GM19328 (cell line): ENCODE data around the gene PRDX5.

Source experiments
- ATAC-seq: cut with Tn5 transposase; IDR thresholded peaks from one replicate; pipeline ENCODE4 v1.9.1; 2021; ENCODE audit warnings: mild to moderate bottlenecking, moderate library complexity; ENCODE audit not compliant: unreplicated experiment

The PRDX5 gene

GRCh38 chr11:64289002-64289564 is 28.8 kb upstream of the PRDX5 start:
- ATAC-seq, result no peak

- ATAC-seq, result no peak
Measured at GRCh38 chr11:64290352-64291261, 27.3 kb upstream of the PRDX5 start.

DNA sequence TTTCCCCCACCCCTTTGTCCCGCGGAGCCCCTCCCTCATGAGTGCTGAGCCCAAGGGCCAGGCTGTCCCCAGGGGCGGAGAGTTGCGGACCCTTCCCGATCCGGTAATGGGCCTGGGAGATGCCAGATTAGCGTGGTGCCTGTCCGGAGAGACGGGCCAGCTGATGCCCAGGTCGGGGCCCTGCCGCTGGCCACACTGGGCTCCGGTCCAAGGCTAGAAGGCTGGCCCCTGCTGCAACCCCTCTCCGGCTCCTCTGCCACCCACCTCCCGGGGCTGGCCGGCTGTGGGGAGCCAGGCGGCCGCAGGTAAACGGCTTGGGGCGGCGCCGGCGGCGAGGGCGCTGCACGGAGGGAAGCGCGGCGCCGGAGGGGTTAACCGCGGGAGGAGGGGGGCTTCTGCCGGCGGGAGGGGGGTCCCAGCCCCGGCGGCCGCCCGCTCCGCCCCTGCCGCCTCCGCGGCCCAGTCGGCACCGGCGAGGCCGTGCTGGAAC is 26.6 kb upstream of the PRDX5 start, which contains the start of gene KCNK4:
KCNK4 (plus strand) TSS at position 41 of the 490 bp plus-strand sequence. CDS start 1,717 bp downstream, outside the sequence.
- no peak for ATAC-seq

DNA sequence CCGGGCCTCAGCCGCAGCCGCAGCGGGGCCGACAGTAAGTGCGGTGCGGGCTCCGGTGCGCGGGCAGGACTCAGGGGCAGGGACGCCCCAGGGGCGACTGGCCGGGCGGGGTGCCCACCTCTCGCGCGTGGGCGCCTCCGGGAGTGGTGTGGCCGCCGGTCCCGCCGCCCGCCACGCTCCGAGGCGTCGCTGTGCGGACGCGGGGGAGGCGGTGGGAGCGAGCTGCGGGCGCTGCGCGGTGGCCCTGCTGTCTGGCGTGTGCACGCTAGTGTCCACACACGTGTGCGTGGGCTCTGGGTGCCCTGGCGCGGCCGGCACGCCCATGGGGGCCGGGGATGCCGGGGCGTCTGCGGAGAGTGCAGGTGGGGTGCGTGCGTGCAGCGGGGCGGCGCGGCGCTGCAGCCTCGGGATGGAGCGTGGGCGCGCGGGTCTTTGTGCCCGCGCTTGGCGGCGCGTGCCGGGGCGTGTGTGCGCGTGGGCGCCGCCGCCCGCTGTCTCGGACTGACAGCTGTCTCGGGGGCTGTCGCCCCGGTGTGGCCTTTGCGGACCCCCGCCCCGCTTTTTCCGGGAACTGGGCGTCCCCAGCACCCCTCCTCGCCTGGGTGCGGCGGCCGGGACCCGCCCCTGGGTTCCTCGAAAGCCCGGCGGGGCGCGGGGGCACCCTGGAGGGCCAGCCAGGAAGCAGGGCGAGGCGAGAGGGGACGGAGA is 26.0 kb upstream of the PRDX5 start:
- no peak for ATAC-seq

DNA sequence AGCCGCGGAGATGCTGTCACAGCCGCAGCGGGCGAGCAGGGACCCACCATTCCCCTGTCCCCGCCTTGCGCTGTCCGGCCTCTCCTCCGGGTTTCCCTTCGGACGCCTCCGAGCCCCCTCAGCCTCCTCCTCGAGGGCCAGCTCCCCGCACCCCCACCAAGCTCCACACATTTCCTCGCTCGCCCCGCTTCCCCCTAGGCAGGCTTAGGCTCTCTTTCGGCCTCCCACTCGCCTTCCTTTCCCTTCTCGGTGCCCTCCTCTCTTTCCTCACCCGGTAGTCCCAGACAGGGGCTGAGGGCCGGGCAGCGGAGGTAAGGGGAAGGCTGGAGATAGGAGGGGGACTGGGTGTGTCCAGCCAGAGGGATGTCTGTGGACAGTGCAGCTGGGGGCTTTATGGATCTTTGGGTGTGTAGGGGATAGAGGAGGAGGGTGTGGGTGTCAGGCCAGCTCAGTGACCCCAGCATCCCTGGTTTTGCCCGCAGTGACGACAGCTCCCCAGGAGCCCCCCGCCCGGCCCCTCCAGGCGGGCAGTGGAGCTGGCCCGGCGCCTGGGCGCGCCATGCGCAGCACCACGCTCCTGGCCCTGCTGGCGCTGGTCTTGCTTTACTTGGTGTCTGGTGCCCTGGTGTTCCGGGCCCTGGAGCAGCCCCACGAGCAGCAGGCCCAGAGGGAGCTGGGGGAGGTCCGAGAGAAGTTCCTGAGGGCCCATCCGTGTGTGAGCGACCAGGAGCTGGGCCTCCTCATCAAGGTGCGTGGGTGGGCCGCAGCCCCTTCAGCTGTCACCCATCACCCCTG is 25.3 kb upstream of the PRDX5 start:
- no peak for ATAC-seq

- no peak for ATAC-seq
Measured at GRCh38 chr11:64294774-64295173, 23.1 kb upstream of the PRDX5 start.

DNA sequence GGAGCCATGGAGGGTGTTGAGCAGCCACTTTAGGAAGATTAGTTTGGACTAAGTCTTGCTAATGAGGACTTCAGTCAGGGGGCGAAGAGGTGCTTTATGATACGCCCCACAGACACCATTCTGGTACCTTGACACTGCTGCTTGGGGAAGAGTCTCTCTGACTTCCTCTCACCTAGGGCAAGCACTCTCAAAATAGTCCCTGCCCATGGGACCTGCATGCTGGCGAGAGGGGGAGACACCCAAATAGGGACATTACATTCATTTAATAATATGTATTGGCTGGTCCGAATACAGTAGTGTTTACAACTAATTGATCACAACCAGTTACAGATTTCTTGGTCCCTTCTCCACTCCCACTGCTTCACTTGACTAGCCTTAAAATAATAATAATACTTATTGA is 22.2 kb upstream of the PRDX5 start:
- ATAC-seq, result no peak

GRCh38 chr11:64296236-64296635 is 21.7 kb upstream of the PRDX5 start:
- ATAC-seq, result no peak

GRCh38 chr11:64296830-64297698 is 20.9 kb upstream of the PRDX5 start:
- no peak for ATAC-seq

DNA sequence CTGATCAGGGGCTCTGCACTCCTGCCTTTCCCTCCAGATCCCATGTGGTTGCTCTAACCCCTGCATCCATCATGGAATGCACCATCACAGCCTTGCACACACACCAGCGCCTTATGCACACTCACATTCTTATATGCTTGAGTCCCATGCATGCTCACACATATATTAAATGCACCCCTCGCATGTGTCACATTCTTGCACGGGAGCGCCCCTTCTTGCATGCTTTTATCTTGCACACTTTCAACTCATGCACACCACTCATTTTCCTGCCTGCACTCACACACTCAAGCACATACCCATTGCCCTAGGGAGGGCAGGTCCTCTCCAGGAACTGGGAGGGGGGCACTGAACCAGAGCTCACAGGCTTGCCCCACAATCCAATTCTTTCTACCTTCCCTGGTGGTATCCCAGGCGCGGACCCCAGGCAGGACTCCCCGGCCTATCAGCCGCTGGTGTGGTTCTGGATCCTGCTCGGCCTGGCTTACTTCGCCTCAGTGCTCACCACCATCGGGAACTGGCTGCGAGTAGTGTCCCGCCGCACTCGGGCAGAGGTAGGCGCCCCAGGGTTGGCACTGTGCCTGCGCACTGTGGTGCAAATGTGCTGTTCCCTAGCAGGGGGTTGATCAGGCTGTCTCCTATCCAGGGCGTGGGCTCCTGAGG is 20.1 kb upstream of the PRDX5 start:
- no peak for ATAC-seq

DNA sequence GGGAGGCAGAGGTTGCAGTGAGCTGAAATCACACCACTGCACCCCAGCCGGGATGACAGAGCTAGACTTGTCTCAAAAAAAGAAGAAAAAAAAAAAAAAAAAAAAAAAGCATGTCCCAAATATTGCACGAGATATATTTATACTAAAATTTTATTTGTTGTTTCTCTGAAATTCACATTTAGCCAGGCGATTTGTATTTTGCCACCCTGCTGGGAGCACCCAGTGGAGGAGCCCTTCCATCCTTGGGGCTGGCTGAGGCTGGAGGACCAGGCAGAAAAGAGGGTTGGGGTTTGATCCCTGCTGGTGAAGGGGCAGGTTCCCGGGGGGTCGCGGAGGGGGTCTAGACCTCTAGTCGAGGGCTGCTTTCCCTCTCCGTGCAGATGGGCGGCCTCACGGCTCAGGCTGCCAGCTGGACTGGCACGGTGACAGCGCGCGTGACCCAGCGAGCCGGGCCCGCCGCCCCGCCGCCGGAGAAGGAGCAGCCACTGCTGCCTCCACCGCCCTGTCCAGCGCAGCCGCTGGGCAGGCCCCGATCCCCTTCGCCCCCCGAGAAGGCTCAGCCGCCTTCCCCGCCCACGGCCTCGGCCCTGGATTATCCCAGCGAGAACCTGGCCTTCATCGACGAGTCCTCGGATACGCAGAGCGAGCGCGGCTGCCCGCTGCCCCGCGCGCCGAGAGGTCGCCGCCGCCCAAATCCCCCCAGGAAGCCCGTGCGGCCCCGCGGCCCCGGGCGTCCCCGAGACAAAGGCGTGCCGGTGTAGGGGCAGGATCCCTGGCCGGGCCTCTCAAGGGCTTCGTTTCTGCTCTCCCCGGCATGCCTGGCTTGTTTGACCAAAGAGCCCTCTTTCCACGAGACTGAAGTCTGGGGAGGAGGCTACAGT is 18.7 kb upstream of the PRDX5 start:
- no peak for ATAC-seq

- no peak for ATAC-seq
Measured at GRCh38 chr11:64299847-64300648, 17.9 kb upstream of the PRDX5 start, which contains the start of gene CATSPERZ. TSS of gene CATSPERZ (plus strand) at chr11:64300358. CDS start at chr11:64300411, 53 bp downstream.

GRCh38 chr11:64303109-64304031 is 14.6 kb upstream of the PRDX5 start:
- no peak for ATAC-seq

- no peak for ATAC-seq
Measured at GRCh38 chr11:64304032-64304315, 13.9 kb upstream of the PRDX5 start.

- ATAC-seq, result peak; percentile 27
Measured at GRCh38 chr11:64304316-64305072, 13.4 kb upstream of the PRDX5 start.
